Lower lobe of right lung (tissue), 2 donors: Measurements from ENCODE around the gene LDB2. TPM values are rescaled to one million over a fixed set of nuclear protein-coding genes. Genes with fewer than 3 reads are reported as not detected.

Experiments
- ATAC-seq, 2 donors: fragments of 200-7000 bp; cut with Tn5 transposase; one replicate each; pipeline ENCODE4 v1.9.1; 2020 to 2022; ENCODE audit warnings: mild to moderate bottlenecking in 2 of 2, moderate library complexity in 2 of 2
- DNase-seq: peaks from one replicate; pipeline ENCODE4 v3.0.0-alpha.2; 2020
- H3K27ac ChIP-seq: fragments of 200-600 bp; one replicate; pipeline ENCODE4 v1.8.0; 2022
- H3K27me3 ChIP-seq: fragments of 200-600 bp; one replicate; pipeline ENCODE4 v1.8.0; 2022; ENCODE audit warnings: low read depth
- H3K36me3 ChIP-seq: fragments of 200-600 bp; one replicate; pipeline ENCODE4 v1.8.0; 2022; ENCODE audit warnings: mild to moderate bottlenecking
- H3K4me1 ChIP-seq: fragments of 200-600 bp; one replicate; pipeline ENCODE4 v1.8.0; 2022
- H3K4me3 ChIP-seq: fragments of 200-600 bp; one replicate; pipeline ENCODE4 v1.8.0; 2022; ENCODE audit warnings: mild to moderate bottlenecking
- H3K9me3 ChIP-seq: fragments of 200-600 bp; one replicate; pipeline ENCODE4 v1.8.0; 2022
- CTCF ChIP-seq: fragments of 200-600 bp; IDR thresholded peaks from one replicate; pipeline ENCODE4 v1.8.0; 2022; ENCODE audit warnings: antibody characterized with exemption, mild to moderate bottlenecking
- intact Hi-C: fragments of 100-400 bp; cut with DNase I; formaldehyde crosslinking; loops from one replicate; pipeline ENCODE4 v1.11.0; 2022
- total RNA-seq: library from RNA; stranded (reverse); fragmentation: NEBNext Ultra II Directional; extraction: Animal tissue kit (Norgen Biotek cat#: 25700); gene quantifications from one replicate; pipeline ENCODE4 v1.2.1, GENCODE V29; 2021
- donor health status: DM: no; HTN: yes; CAD: no; lungs with severe emphysema.

LDB2 gene
- total RNA-seq, 1 donor from 2014 or later, result 113 TPM

DNA sequence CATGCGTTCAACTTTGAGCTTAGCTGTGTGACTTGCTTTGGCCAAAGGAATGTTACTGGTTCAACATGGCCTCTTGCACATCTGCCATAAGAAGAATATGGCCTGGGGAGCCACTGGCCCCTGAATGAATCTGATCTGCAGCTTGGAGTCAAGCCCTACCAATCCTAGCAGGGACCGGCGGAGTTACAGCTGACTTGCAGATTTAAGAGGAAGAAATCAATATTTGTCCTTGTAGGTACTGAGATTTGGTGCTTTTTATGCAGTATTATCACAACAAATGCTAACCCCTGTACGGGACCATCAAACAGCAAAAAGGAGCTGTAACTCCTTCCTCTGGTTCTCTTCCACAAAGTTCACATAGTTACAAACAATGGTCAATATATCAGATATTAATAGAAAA lies 252.0 kb downstream of the LDB2 start:
- no peaks in the 10 kb centered on the region for H3K9me3 ChIP-seq
- ATAC-seq (no peak), DNase-seq (no peak)
- TF ChIP-seq CTCF, result no peak
- no peaks in the 10 kb centered on the region for H3K27me3 ChIP-seq
- H3K36me3 ChIP-seq, result no peaks in the 10 kb centered on the region
- peaks cover 1% of the 10 kb centered on the region for H3K4me1 ChIP-seq
- no peak overlapping the region for H3K27ac ChIP-seq
- intact Hi-C loops, result no loop called here
- no peak overlapping the region for H3K4me3 ChIP-seq

DNA sequence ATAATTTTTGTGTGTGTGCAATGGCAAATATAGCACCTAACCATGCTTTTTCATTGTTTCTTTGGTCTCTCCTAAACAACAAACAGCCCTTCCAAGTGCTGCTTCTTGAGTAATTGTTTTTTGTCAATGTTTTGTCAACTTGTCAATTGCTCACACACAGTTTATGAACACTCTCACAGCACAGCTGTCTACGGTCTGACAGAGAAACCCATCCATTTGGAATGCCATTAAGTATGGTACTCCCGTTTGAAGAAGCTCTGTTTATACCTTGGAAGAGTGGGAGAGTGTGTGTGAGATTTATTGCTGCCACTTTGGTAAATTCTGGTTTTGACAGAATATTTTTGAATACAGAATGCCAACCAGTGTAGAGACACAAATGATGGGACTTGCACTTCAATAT lies 254.6 kb downstream of the LDB2 start:
- no peak overlapping the region for H3K4me3 ChIP-seq
- no peak for DNase-seq
- peaks cover 3% of the 10 kb centered on the region for H3K4me1 ChIP-seq
- no peaks in the 10 kb centered on the region for H3K27me3 ChIP-seq
- intact Hi-C loops, result no loop called here
- TF ChIP-seq CTCF, result no peak
- no peaks in the 10 kb centered on the region for H3K36me3 ChIP-seq
- H3K9me3 ChIP-seq, result no peaks in the 10 kb centered on the region
- H3K27ac ChIP-seq, result no peak overlapping the region
- no peak for ATAC-seq

DNA sequence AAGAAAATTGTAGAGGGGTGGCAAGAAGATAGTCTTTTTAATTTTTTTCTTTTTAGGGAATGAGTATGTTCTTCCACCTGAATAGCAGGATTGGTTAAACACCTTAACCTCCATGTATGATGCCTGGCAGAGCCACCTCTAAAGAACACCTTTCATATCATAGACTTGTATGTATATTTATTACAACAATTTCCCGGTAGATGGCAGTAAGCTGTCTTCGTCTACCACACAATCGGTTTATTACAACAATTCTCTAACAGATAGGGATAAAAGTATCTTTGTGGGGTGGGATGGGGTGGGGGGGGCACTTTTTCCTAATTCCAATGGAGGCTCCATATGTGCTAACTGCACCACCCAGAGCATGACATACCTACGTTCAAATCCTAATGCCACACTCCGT lies 255.5 kb downstream of the LDB2 start:
- H3K27ac ChIP-seq, result no peak overlapping the region
- TF ChIP-seq CTCF, result no peak
- H3K9me3 ChIP-seq, result no peaks in the 10 kb centered on the region
- ATAC-seq (no peak), DNase-seq (no peak)
- no peaks in the 10 kb centered on the region for H3K27me3 ChIP-seq
- H3K4me3 ChIP-seq, result no peak overlapping the region
- intact Hi-C loops, result no loop called here
- H3K4me1 ChIP-seq, result peaks cover 3% of the 10 kb centered on the region
- H3K36me3 ChIP-seq, result no peaks in the 10 kb centered on the region

- Histone ChIP-seq H3K27me3 (no peaks in the 10 kb centered on the region), H3K4me1 (peaks cover 3% of the 10 kb centered on the region), H3K27ac (no peak overlapping the region), H3K4me3 (no peak overlapping the region), H3K9me3 (no peaks in the 10 kb centered on the region), H3K36me3 (no peaks in the 10 kb centered on the region)
- no peak for TF ChIP-seq CTCF
- no peak for ATAC-seq
- DNase-seq, result no peak
- intact Hi-C loops, result no loop called here
Observed at GRCh38 chr4:16641971-16642370, 256.5 kb downstream of the LDB2 start.

DNA sequence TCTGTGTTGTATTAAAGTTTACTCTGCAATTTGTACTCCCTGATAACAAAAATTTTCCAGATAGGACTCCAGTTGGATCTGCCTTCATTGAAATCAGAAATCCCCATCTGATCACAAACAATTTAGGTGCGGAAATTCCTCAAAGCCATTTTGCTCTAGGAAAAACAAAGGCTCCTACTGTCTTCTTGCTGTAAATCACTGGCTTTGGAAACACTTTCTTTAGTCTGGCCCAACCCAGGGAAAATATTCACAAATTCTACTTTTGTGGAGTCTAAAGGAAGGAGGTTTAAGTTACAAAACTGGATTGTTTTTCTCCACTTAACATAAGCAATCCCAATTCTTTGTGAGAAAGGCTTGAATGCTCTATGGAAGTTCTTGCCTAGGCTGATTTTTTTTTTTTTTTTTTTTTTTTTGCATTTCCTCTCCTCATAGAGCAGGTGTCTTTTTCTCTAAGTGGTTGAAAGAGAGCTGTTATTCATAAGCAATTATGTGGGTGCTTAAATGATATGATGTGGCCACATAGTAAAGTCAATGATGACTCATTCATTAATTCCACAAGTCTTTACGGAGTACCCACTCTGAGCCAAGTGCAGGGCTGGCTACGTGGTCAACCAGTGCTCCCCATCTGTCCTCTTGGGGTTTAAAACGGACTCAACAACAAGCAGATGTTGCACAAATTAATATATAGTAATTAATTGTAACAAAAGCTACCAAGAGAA lies 261.4 kb downstream of the LDB2 start:
- no peaks in the 10 kb centered on the region for H3K36me3 ChIP-seq
- no peak for ATAC-seq
- H3K27ac ChIP-seq, result no peak overlapping the region
- peaks cover 3% of the 10 kb centered on the region for H3K4me1 ChIP-seq
- H3K27me3 ChIP-seq, result no peaks in the 10 kb centered on the region
- H3K4me3 ChIP-seq, result no peak overlapping the region
- no peaks in the 10 kb centered on the region for H3K9me3 ChIP-seq
- intact Hi-C loops, result no loop called here
- DNase-seq, result no peak
- TF ChIP-seq CTCF, result no peak
